Measurements from ENCODE around the gene GAA. TPM values are rescaled to one million over a fixed set of nuclear protein-coding genes. Genes with fewer than 3 reads are reported as not detected.

Gene GAA
- total RNA-seq, 1 donor from 2014 or later, result 17.9 TPM

GRCh38 chr17:80169107-80169506 is 67.7 kb downstream of the GAA start:
- Mint-ChIP-seq H3K4me1 (peaks cover 2% of the 10 kb centered on the region), H3K27me3 (peaks cover 2% of the 10 kb centered on the region)

More at GRCh38 chr17:80169107-80169506, 67.7 kb downstream of the GAA start:
- intact Hi-C loops (cut with micrococcal nuclease), result no loop called here
- Mint-ChIP-seq H3K27ac (no peak overlapping the region), H3K9me3 (no peaks in the 10 kb centered on the region), H3K36me3 (ENCODE audit: low read depth) (no peaks in the 10 kb centered on the region), H3K4me3 (no peak overlapping the region)
- no peak for DNase-seq

Other genes with a start within 250 kb of the GAA start
- 1.4 and 1.9 TPM in 2 replicates for gene TBC1D16, start 65.7 kb upstream of the GAA start, total RNA-seq
- gene CCDC40, start 64.9 kb upstream of the GAA start, total RNA-seq, result 0.37 and 0.54 TPM in 2 replicates
- gene EIF4A3, start 45.5 kb downstream of the GAA start, total RNA-seq, result 190 and 192 TPM in 2 replicates
- gene CARD14, start 68.4 kb downstream of the GAA start, total RNA-seq, result not detected in 2 replicates
- 20.5 and 22.5 TPM in 2 replicates for gene SGSH, start 118.8 kb downstream of the GAA start, total RNA-seq
- 4.3 and 6.2 TPM in 2 replicates for gene SLC26A11, start 118.8 kb downstream of the GAA start, total RNA-seq
- gene RNF213, start 159.3 kb downstream of the GAA start, total RNA-seq, result 238 and 264 TPM in 2 replicates

Measured in activated CD4-positive, alpha-beta T cell treated with anti-CD3 and anti-CD28 coated beads, Interleukin-2, amount 10 ng/mL, durations not matched to agents 24 days and 14 days (primary cell).